Measurements from ENCODE around the gene UGT8. TPM values are rescaled to one million over a fixed set of nuclear protein-coding genes. Genes with fewer than 3 reads are reported as not detected.

The UGT8 gene
- total RNA-seq, 1 experiment from 2014 or later, result 14.8 TPM

DNA sequence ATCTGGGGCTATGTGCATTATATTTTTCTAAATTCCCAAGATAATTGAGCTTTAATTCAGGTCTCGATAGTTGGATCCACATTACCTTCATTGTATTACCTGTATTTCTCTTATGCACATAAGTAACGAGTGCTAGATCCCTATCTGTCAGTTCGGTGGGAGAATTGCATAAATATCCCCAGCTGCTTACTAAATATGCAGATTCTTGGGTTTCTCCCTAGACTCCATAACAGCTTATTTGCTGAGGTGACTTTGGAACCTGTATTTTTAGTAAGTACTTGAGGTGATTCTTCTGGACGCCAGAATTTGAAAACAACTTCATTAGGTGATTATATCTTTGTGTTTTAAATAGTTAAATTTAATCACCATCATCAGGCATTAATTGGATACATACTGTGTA is 15.0 kb downstream of the UGT8 start:
- Histone ChIP-seq H4K20me1 (ENCODE audit: insufficient read depth) (no peaks in the 10 kb centered on the region), H3K4me3 (replicated peaks in 1 of 2; ENCODE audit: low read depth in 1 of 2, low read length in 2 of 2) (no peak overlapping the region), H3K4me1 (ENCODE audit: control insufficient read depth in 1 of 2, insufficient read depth in 2 of 2, low read length in 2 of 2) (no peaks in the 10 kb centered on the region), H3K9me3 (ENCODE audit: control insufficient read depth in 1 of 2, insufficient read depth in 1 of 2, low read depth in 1 of 2, low read length in 2 of 2) (no peaks in the 10 kb centered on the region), H2AFZ (ENCODE audit: low read depth, low read length, poor library complexity, severe bottlenecking) (no peak overlapping the region), H3K4me2 (ENCODE audit: low read length) (no peak overlapping the region), H3K27ac (ENCODE audit: low read depth, low read length) (no peak overlapping the region), H3K79me2 (ENCODE audit: insufficient read depth, low read length) (no peaks in the 10 kb centered on the region), H3K27me3 (ENCODE audit: insufficient read depth, low read length) (no peaks in the 10 kb centered on the region), H3K9ac (ENCODE audit: low read length) (no peak overlapping the region), H3K36me3 (ENCODE audit: control insufficient read depth in 1 of 2, insufficient read depth in 2 of 2, low read length in 2 of 2) (no peaks in the 10 kb centered on the region), H3K9me2 (ENCODE audit: insufficient read depth) (no peaks in the 10 kb centered on the region)
- ChIA-PET RAD21 (ENCODE audit: low non-redundant PET in 1 of 2, low total read pairs in 2 of 2, uncharacterized antibody in 2 of 2, unreplicated experiment in 2 of 2) (no interaction called here), POLR2A (no interaction called here), CTCF (no interaction called here)
- no peak for ATAC-seq
- BruUV-seq (replicated peaks), result no TSS peak
- no peak for TF ChIP-seq EZH2phosphoT487 (IDR thresholded peaks at IDR 0.05; ENCODE audit: borderline replicate concordance)
- TF ChIP-seq SIN3A (IDR thresholded peaks at IDR 0.05; ENCODE audit: low read depth), result no peak
- TF ChIP-seq EGR1 (IDR thresholded peaks at IDR 0.05; ENCODE audit: low read depth), result no peak
- no peak for TF ChIP-seq POLR2AphosphoS5 (IDR thresholded peaks at IDR 0.05; ENCODE audit: low read depth, low read length)
- no peak for TF ChIP-seq SRF (IDR thresholded peaks at IDR 0.05; ENCODE audit: low read depth)
- no peak for TF ChIP-seq JUND (IDR thresholded peaks at IDR 0.05)
- no peak for TF ChIP-seq RAD21 (IDR thresholded peaks at IDR 0.05; ENCODE audit: low read depth)
- no peak for TF ChIP-seq ELF1 (IDR thresholded peaks at IDR 0.05; ENCODE audit: borderline replicate concordance, low read depth)
- TF ChIP-seq SP1 (IDR thresholded peaks at IDR 0.05; ENCODE audit: low read depth), result no peak
- no peak for TF ChIP-seq YY1 (IDR thresholded peaks at IDR 0.05; ENCODE audit: extremely low read depth, insufficient replicate concordance, low read depth, low read length)
- no peak for TF ChIP-seq ZNF274 (IDR thresholded peaks at IDR 0.05; ENCODE audit: low read depth, low read length)
- TF ChIP-seq EZH2 (IDR thresholded peaks at IDR 0.05), result no peak
- TF ChIP-seq CBX3 (IDR thresholded peaks at IDR 0.05; ENCODE audit: low read depth), result no peak
- TF ChIP-seq, protein P1, sequence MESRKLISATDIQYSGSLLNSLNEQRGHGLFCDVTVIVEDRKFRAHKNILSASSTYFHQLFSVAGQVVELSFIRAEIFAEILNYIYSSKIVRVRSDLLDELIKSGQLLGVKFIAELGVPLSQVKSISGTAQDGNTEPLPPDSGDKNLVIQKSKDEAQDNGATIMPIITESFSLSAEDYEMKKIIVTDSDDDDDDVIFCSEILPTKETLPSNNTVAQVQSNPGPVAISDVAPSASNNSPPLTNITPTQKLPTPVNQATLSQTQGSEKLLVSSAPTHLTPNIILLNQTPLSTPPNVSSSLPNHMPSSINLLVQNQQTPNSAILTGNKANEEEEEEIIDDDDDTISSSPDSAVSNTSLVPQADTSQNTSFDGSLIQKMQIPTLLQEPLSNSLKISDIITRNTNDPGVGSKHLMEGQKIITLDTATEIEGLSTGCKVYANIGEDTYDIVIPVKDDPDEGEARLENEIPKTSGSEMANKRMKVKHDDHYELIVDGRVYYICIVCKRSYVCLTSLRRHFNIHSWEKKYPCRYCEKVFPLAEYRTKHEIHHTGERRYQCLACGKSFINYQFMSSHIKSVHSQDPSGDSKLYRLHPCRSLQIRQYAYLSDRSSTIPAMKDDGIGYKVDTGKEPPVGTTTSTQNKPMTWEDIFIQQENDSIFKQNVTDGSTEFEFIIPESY (IDR thresholded peaks at IDR 0.05; ENCODE audit: extremely low read depth, insufficient replicate concordance, low read length), result no peak
- no peak for TF ChIP-seq POLR2A (IDR thresholded peaks at IDR 0.05; ENCODE audit: borderline replicate concordance, extremely low read depth, insufficient read depth, insufficient read length)
- TF ChIP-seq TCF7L2 (IDR thresholded peaks at IDR 0.05; ENCODE audit: borderline replicate concordance, extremely low read depth, insufficient read depth, insufficient read length), result no peak
- TF ChIP-seq, protein P2, sequence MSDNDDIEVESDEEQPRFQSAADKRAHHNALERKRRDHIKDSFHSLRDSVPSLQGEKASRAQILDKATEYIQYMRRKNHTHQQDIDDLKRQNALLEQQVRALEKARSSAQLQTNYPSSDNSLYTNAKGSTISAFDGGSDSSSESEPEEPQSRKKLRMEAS (IDR thresholded peaks at IDR 0.05), result no peak
- TF ChIP-seq, protein P3, sequence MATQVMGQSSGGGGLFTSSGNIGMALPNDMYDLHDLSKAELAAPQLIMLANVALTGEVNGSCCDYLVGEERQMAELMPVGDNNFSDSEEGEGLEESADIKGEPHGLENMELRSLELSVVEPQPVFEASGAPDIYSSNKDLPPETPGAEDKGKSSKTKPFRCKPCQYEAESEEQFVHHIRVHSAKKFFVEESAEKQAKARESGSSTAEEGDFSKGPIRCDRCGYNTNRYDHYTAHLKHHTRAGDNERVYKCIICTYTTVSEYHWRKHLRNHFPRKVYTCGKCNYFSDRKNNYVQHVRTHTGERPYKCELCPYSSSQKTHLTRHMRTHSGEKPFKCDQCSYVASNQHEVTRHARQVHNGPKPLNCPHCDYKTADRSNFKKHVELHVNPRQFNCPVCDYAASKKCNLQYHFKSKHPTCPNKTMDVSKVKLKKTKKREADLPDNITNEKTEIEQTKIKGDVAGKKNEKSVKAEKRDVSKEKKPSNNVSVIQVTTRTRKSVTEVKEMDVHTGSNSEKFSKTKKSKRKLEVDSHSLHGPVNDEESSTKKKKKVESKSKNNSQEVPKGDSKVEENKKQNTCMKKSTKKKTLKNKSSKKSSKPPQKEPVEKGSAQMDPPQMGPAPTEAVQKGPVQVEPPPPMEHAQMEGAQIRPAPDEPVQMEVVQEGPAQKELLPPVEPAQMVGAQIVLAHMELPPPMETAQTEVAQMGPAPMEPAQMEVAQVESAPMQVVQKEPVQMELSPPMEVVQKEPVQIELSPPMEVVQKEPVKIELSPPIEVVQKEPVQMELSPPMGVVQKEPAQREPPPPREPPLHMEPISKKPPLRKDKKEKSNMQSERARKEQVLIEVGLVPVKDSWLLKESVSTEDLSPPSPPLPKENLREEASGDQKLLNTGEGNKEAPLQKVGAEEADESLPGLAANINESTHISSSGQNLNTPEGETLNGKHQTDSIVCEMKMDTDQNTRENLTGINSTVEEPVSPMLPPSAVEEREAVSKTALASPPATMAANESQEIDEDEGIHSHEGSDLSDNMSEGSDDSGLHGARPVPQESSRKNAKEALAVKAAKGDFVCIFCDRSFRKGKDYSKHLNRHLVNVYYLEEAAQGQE (IDR thresholded peaks at IDR 0.05; ENCODE audit: low read depth), result no peak
- TF ChIP-seq, protein P4, sequence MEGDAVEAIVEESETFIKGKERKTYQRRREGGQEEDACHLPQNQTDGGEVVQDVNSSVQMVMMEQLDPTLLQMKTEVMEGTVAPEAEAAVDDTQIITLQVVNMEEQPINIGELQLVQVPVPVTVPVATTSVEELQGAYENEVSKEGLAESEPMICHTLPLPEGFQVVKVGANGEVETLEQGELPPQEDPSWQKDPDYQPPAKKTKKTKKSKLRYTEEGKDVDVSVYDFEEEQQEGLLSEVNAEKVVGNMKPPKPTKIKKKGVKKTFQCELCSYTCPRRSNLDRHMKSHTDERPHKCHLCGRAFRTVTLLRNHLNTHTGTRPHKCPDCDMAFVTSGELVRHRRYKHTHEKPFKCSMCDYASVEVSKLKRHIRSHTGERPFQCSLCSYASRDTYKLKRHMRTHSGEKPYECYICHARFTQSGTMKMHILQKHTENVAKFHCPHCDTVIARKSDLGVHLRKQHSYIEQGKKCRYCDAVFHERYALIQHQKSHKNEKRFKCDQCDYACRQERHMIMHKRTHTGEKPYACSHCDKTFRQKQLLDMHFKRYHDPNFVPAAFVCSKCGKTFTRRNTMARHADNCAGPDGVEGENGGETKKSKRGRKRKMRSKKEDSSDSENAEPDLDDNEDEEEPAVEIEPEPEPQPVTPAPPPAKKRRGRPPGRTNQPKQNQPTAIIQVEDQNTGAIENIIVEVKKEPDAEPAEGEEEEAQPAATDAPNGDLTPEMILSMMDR (IDR thresholded peaks at IDR 0.05 in 2 of 3, conservative IDR thresholded peaks at IDR 0.05 in 1 of 3; ENCODE audit: borderline replicate concordance in 1 of 3, insufficient read depth in 1 of 3, low read depth in 2 of 3, low read length in 2 of 3), result no peak
- TF ChIP-seq CEBPB (IDR thresholded peaks at IDR 0.05; ENCODE audit: low read depth), result no peak
- DNase-seq (ENCODE audit: low read depth, low spot score), result no peak
- intact Hi-C loops (cut with micrococcal nuclease), result no loop called here

Measured in HCT116 (cell line).